HT1080 (cell line): Measurements from ENCODE around the gene RPS6KA2. TPM values are rescaled to one million over a fixed set of nuclear protein-coding genes. Genes with fewer than 3 reads are reported as not detected.
A peak's percentile ranks its signal among the peaks of the same experiment; 100 is the strongest.
"Not testable (repeated sequence)": the region's sequence is repeated elsewhere in the genome, so short reads cannot be mapped to it uniquely, and the experiment has no call there.

ENCODE experiments used
- DNase-seq: peaks from one replicate; pipeline ENCODE4 v3.0.0-alpha.2; 2015; ENCODE audit warnings: low read depth
- total RNA-seq: library from RNA; depleted of rRNA; stranded (reverse); fragments of >200 nt; shearing (Covaris generic); gene quantifications from 2 replicates; pipeline ENCODE4 v1.2.3, GENCODE V29; 2014

The RPS6KA2 gene
- total RNA-seq, 1 experiment from 2014 or later: 3.2 TPM

DNA sequence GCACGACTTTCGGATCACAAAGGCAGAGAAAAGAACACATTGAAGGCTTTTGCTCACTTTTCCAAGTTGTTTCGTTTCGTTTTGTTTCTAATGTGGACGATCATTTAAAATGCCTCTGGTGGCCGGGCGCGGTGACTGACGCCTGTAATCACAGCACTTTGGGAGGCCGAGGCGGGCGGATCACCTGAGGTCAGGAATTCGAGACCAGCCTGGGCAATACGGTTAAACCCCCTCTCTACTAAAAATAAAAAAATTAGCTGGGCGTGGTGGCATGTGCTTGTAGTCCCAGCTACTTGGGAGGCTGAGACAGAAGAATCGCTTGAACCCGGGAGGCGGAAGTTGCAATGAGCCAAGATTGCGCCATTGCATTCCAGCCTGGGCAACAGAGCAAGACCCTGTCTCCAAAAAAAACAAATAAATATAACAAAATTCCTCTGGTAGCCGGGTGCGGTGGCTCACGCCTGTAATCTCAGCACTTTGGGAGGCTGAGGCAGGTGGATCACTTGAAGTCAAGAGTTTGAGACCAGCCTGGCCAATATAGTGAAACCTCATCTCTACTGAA lies 243.2 kb downstream of the RPS6KA2 start:
- DNase-seq: not testable (repeated sequence)

- peak; percentile 95 for DNase-seq
Observed at GRCh38 chr6:166382933-166383801, 243.9 kb downstream of the RPS6KA2 start, which contains the start of gene MPC1. Gene MPC1 (minus strand): TSS chr6:166382940. CDS start chr6:166382876, 64 bp downstream.

DNA sequence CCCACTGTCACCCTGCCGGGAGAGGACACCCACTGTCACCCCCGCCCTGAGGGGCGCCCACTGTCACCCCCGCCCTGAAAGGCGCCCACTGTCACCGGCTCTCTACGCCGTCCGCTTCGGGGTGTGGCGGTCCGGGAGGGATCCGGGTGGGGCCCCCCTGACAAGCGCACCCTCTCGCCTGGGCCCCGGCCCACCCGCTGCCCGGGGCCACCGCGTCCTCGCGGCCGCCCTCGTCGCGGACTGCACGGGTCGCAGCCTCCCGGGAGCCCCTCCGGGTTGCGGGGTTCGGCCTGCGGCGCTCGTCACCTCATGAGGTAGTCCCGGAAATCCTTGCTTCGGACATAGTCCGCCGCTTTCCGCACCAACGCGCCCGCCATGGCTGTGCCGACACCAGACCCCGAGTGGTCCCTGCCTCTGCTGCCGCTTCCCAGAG lies 244.5 kb downstream of the RPS6KA2 start:
- DNase-seq: no peak

DNA sequence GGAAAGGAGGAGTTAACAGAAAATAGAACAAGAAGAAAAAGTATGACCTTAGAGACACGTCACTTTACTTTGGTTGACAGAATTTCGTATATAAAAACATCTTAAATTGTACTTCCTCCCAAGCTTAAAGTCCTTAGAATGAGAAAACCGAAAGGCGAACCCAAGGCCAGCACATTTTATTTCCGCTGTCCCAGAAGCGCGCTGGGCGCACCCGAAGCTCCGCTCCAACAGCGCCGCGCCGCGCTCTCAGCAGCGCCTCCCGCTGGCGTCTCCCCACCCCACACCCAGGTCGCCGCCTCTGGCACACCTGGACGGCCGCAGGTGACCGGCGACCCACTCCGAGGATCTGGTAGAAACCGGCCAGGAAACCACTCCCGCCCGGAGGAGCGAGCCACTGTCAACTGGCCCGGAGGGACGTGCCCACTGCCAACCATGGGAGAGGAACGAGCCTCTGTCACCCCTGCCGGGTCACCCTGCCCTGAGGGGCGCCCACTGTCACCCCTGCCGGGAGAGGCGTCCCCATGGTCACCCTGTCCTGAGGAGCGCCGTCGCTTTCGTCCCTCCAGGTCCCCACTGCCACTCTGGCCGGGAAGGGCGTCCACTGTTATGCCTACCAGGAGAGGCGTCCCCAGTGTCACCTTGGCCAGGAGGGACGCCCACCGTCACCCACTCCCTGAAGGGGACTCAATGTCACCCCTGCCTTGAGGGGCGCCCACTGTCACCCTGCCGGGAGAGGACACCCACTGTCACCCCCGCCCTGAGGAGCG lies 245.1 kb downstream of the RPS6KA2 start:
- peak; percentile 52 for DNase-seq

DNA sequence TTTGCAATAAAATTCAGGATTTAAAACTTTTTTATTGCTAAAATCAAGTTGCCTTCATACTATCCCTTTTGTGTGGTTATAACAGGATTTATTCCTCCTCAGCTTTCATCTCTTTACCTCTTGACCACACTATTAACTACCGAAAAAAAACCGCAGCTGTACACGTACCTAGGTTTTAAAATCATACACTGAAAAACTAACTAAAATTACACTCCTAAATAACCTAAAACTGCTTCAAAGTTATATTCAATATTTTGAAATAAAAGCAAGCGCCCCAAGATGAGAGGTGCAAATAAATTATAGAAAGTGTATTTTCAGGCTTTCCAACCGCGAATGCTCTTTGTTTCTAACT lies 245.7 kb downstream of the RPS6KA2 start:
- DNase-seq: no peak

DNA sequence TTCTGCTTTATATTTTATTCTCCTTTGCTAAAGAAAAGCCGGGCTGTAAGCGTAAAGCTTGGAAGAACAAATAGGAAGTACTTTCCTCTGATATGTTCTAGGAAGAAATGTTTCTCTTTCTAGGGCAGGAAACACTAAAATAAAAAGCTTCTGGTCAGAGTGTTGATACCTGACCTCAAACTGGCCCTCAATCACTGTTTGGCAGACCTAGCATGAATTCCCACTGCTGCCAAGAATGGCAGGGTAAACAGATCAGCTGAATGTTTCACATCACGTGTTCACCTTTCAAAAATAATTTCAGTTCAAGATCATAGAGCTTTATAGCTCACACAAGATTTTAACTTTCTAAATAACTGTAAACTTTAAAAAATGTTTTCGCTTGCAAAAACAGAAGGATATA lies 247.3 kb downstream of the RPS6KA2 start:
- no peak for DNase-seq

DNA sequence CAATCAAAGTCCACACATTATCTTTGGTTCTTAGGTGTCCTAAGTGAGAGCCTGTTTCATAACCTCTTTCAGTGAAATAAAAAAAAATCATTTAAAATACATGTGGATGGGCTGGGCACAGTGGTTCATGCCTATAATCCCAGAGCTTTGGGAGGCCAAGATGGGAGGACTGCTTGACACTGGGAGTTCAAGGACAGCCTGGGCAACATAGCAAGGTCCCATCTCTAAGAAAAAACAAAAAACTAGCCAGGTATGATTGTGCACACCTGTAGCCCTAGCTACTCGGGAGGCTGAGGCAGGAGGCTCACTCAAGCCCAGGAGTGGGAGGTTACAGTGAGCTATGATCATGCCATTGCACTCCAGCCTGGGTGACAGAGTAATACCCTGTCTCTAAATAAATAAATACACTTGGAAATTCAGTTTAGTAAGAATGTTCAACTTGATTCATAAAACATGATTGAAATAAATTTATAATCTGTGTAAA lies 247.9 kb downstream of the RPS6KA2 start:
- DNase-seq: no peak

- no peak for DNase-seq
Observed at GRCh38 chr6:166377721-166378120, 249.3 kb downstream of the RPS6KA2 start.

DNA sequence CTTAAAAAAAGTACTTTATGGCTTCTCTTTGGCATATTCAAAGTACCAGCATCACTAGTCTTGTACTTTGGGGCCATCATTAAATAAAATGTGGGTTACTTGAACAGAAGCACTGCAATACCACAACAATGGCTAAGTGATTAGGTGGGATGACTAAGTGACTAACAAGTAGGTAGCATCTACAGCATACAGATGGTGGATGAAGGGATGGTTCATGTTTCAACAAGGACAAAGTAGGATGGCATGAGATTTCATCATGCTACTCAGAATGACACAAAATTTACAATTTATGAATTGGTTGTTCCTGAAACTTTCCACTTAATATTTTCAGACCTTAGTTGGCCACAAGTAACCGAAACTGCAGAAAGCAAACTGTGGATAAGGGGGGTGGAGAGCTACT lies 252.0 kb downstream of the RPS6KA2 start:
- no peak for DNase-seq

GRCh38 chr6:166370489-166370888 lies 256.6 kb downstream of the RPS6KA2 start:
- no peak for DNase-seq

GRCh38 chr6:166369782-166370181 lies 257.3 kb downstream of the RPS6KA2 start:
- no peak for DNase-seq

DNA sequence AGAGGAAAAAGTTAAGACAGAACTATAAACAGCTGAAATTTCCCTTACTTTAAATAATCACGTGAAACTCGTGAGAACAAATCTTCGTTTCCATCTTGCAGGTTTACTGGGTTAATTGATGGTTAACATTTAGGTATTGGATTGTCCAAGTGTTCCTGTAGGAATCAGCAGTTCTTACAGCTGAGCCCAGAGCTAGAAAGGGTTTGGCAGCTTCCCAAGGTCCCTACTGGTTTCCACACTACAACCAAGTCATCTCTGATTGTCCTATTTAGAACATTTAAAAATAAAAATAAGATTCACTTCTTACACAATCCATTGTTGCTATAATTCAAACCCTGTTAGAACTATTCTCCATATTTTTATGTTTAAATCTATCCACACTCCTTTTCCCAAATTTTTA lies 260.1 kb downstream of the RPS6KA2 start:
- DNase-seq: no peak

DNA sequence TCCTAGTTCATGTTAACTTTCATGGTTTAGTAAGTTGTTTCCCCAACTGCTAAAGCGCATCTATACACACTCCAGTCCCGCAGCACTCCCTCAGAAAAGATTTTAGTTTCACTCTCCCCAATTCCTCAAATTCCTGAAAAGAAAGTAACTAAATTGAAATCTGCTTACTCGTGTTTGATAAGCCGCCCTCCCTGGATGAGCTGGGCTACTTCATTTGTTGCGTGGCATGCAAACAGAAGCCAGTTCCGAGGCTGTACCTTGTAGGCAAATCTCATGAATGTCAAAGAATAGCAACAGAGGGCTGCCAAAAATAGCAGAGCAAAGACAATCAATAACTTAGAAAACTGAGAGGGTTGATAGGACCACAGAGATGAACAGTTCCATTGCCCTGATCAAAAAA lies 261.2 kb downstream of the RPS6KA2 start:
- DNase-seq: no peak

DNA sequence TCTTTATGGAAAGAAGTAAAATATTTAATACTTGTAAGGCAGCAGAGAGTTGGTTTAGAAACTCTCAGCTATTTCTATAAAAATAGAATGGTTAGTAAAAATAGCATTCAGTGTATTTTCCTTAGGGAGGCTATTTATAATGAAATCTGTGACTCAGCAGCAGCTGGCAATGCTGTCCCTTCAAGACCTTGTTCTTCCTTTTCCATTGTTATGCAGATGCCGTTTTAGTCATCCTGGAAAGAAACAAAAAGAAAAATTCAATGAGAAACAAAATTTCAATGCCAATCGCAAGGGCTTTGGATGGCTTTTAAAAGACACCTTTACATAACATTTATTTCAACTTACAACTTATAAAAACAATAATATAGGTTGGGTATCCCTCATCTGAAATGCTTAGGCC lies 261.8 kb downstream of the RPS6KA2 start:
- no peak for DNase-seq

GRCh38 chr6:166364456-166364855 lies 262.6 kb downstream of the RPS6KA2 start:
- no peak for DNase-seq

DNA sequence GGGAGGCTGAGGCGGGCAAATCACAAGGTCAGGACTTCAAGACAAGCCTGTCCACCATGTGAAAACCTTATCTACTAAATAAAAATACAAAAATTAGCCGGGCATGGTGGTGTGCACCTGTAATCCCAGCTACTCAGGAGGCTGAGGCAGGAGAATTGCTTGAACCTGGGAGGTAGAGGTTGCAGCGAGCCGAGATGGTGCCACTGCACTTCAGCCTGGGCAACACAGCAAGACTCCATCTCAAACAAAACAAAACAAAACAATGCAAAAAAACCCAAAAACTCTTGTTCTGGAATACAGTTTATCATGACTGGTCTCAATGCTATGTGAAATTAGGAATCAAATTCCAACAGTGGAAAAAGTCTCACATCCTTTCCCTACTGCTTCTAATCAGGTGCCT lies 264.6 kb downstream of the RPS6KA2 start:
- DNase-seq: not testable (repeated sequence)

GRCh38 chr6:166361077-166361429 lies 266.0 kb downstream of the RPS6KA2 start:
- DNase-seq: peak; percentile 24

DNA sequence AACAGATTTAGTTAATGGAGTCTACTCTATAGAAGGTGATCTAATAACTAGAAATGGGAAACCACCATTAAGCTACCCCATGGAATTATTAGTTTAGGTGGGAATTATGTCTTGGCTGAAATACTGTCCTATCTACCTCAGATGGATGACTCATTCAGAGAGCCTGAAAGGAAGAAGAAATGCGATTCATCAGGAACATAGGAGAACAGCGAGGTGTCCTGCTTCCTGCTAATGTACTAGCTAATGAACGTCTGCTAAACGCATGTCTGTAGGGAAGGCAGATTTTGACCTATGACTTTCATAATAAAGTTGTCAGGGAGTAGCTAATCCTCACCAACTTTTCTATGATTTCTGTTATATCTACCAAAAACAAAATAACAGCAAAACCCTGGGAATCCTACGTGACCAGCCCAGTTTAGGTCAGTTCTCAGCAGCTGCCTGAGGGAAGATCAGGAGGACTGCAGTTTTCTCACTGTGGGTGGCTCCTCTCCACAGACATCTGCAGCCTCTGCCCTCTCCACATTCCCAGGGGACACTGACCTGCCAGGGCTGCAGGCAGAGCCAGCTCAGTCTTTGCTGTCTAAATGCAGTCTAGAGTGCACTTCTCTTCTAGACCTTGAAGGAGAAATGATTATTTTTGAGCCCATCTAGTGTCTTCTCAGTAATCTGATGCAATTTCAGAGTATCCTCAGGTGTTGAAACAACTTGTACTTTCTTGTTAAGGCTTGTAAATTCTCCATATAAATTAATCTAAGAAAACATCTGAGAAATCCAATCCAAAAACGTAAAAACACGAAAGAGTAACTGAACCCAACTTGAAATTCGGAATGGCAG lies 266.6 kb downstream of the RPS6KA2 start:
- DNase-seq: peak; percentile 32
